NCI-H2171 (cell line): ENCODE data around the gene CATSPERD.

Source experiments
- DNase-seq: peaks from one replicate; lab custom pipeline; 2025; lab: John Stamatoyannopoulos, UW

Gene CATSPERD

DNA sequence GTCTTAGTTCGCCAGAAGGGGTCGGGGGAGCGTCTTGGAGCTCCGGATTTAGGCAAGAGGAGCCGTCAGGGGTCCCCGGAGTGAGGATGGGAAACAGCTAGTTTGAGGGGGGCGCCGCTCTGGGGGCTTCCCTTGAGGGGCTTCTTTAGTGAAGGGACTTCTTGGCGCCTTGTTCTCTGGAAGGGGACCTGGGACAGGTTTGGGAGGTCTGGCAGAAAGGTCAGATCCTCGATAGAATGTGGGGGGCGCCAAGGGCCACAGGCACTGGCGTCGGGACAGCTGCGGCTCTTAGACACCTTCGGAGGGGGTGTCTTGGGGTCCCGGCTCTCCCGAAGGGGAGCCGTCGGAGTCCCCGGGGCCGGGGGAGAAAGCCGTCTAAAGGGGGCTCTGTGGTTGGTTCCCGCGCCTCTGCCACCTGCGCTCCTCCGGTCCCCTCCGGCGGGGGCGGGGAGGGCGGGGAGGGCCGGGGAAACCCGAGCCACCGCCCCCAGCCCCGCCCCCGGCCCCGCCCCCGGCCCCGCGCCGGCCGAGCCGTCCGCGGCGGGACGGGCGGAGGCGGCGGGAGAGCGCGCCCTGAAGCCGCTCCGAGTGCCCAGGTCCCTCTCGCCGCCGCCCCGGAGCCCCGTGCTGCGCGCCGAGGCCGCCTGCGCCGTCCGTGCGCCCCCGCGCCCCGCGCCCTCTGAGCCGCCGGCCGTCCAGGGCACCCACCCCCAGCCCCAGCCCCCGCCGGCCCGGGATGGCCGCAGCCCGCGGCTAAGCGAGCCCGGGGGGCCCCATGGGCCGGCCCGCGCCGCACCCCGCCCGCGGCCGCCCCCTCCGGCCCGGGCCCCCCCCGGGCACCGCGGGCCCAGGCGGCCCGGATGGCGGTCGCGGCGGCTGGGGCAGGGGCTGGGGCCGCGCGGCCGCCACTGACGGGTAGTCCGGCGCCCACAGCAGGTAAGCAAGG lies 84.4 kb downstream of the CATSPERD start, which contains the start of gene NRTN:
Gene NRTN (plus strand): TSS at position 552 of the 946 bp plus-strand sequence. CDS start 19,099 bp downstream, outside the sequence.
- DNase-seq: peak; percentile 47

DNA sequence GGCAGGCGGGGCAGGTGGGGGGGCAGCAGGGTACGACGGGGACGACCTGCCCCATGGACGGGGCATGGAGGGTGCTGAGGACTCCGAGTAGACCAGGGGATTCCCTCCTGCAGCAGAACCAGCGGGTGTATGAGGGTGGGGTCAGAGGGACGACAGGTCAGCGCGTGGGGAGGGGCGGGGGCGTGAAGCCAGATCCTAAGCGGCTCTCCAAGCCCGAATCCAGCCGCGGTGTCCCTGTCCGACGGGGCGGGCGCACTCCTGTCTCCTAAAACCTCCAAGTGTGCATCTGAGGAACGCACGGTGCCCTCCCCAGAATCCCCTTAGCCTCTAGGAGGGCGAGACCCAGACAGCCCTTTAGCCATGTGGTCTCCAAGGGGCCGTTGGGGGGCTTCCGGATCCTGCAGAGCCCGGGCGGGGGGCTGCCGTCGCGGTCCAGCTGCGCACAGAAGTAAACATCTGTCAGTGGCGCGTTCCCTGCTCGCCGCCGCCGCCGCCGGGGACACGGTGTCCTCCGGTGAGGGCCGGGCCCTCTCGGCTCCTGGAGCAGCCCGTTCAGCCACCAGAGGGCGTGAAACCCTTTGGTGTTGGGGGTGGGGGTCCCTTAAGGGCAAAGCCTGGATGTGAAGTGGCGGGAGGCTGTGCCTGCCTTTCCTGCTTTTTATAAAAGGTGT lies 85.2 kb downstream of the CATSPERD start:
- peak; percentile 75 for DNase-seq

DNA sequence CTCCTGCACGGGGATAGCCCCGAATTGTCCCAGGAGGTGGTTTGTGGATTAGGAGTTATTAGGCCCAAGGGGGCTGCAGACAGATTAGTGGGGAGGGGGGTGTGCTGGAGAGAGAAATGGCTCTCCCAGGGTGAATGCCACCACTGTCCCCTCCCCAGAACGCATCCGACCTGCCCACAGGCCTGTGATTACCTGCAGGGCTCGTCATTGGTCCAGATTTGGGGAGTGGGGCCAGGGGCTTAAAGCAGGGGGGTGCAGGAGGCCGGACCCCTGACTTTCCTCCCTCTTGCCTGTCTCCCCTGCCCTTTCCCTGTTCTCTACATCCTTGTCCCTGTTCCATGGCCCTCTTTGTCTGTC lies 85.7 kb downstream of the CATSPERD start:
- DNase-seq: no peak

DNA sequence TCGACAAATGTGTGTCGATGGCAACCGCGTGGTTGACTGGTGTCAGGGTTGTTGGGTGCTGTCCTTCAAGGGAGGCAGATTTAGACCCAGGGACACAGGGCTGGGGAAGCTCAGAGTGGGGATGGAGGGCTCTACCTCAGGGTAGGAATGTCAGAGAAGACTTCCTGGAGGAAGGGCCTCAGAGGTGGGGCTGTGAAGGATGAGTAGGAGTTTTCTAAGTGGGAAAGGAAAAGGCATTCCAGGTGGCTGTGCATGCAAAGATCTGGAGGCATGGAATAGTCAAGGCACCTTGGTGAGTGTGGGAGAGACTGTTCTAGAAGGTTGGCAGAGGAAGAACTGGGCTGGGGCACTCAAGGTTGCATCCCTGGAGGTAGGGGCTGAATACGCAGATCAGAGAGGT lies 86.5 kb downstream of the CATSPERD start:
- DNase-seq: no peak

DNA sequence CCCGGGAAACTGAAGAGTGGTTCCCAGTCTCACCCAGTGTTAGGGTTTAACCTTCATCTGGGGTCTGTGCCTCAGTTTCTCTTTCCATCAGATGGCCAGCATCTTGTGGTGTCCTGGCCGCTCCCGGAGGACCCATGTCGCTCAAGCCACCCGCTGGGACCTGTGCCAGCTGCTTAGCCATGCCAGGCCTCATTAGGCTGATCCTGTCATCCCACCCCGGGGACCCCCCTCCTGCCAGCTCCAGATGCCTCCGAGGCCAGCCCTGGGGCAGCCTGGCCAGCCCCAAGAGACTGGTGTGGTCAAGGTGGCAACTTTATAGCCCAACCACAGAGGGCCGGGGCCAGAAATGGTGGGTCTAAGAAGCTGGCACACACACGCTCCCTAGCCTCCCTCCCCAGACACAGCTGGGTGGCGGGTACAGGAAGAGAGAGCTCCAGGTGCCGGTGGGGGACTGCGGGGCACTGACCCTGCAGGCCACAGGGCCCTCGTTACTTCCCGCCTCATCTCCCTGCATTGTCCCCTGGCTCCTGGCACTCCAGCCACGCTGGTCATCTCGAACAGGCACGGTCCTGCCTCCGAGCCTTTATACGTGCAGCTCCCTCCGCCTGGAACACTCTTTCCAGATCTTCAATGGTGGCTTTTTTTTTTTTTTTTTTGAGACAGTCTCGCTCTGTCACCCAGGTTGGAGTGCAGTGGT lies 87.8 kb downstream of the CATSPERD start:
- DNase-seq: no peak

DNA sequence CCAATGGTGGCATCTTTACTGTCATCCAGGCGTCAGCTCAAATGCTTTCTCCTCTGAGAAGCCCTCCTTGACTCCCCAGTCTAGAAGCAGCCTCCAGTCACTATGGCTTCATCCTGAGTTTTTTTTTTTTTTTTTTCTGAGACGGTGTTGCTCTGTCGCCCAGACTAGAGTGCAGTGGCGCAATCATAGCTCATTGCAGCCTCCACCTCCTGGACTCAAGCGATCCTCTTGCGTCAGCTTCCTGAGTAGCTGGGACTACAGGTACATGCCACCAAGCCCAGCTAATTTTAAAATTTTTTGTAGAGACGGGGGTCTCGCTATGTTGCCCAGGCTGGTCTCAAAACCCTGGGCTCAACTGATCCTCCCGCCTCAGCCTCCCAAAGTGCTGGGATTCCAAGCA lies 88.6 kb downstream of the CATSPERD start:
- no peak for DNase-seq

DNA sequence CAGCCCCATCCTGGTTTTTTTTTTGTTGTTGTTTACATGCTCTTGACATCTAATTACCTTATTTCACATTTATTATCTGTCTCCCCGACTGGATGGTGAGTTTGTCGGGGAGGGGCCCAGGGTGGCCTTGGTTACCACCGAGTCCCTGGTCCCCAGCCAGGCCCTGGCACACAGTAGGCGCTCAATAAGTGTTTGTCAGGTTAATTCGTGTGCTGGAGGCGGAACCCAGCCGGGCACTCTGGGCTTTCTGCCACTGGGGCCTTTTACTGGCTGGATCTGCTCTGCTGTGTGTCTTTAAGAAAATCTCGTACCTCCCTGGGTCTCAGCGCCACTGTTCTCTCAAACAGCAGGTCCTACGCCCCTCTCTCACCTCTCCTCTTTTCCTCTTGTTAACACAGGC lies 89.0 kb downstream of the CATSPERD start:
- no peak for DNase-seq

DNA sequence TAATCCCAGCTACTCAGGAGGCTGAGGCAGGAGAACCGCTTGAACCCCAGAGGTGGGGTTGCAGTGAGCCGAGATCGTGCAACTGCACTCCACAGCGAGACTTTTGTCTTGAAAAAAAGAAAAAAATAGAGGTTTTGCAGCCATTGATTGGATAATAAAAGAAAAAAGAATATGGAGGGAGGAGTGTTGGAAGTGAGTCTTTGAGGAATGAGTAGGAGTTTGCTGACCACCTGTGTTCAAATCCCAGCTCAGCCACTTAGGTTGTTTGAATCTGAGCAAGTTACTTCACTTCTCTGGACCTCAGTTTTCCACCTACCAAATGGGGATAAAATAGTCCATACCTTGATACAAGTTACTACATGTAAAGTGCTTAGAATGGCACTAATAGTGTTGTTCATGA lies 90.7 kb downstream of the CATSPERD start:
- DNase-seq: no peak

DNA sequence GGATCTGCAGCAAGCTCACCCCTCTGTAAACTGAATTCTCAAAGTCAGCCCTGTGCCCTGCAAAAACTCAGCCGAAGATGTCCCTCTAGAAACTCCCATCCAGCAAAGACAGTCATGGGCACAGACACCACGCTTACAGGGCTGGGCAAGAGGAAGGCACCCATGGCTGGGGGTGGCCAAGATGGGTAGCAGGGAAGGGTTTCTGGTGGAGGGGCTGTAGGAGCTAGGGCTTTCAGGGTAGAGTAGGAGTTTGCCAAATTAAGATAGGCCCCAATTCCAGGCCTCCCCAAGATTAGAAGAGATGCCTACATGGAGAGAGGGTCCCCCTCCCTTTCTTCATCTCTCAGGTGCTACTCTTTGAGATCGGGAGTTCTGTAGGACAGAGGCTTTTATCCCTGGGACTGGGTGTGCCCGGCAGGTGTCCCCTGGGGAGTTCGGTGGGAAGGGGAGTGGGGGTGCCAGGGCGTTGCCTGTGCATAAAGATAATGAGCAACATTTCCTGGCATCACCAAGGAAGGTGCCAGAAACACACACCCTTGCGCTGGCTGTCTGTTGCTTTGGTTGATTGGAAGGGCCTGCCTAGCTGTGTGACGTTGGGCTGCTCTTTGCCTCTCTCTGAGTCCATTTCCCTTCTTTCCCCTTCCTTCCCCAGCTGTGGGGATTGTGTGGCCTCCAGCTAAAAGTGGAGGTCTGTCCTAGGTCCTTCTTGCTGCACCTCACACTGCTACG lies 93.8 kb downstream of the CATSPERD start:
- no peak for DNase-seq

DNA sequence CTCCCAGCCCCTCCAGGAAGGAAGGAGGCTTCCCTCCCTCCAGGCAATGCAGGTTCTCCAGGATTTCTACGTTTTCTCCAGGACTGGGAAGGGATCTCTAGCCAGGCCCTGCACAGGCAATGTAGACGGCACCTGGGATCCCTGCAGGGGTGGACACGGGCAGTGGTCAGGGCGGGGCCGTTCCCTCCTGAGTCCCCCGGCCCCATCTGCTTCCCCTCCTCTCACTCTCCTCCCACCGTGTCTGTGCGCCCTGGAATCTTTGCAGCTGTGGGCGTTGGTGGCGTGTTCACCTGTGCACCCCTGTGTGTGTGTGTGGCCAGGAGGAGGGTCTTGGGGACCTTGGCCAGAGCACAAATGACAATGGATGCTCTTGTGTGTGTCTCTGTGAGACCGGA lies 94.4 kb downstream of the CATSPERD start:
- DNase-seq: no peak

DNA sequence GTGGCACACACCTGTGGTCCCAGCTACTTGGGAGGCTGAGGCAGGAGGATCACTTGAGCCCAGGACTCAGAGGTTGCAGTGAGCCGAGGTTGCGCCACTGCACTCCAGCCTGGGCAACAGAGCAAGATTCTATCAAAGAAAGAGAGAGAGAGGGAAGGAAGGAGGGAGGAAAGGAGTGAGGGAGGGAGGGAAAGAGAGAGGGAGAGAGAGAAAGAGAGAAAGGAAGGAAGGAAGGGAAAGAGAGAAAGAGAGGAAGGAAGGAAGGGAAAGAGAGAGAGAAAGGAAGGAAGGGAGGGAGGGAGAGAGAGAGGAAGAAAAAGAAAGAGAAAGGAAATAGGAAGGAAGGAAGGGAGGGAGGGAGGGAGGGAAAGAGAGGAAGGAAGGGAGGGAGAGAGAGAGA lies 96.8 kb downstream of the CATSPERD start:
- no peak for DNase-seq

DNA sequence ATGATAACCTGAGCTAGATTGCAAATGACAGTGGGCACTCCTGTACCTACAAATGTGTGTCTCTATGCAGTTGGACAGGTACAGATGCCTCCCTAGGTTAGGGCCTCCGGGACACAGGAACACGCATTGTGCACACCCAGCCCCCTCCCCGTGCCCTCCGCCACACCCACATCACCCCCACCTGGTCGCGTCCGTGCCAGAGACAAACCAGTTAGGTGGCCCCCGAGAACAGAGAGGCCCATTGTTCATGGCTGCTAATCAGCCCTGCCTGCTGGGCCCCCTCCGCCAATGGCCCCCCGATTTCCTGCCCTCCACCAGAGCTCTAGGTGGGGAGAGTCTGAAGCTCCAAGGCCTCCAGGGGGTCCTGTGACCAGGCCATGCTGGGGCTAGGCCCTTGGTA lies 98.2 kb downstream of the CATSPERD start:
- no peak for DNase-seq

DNA sequence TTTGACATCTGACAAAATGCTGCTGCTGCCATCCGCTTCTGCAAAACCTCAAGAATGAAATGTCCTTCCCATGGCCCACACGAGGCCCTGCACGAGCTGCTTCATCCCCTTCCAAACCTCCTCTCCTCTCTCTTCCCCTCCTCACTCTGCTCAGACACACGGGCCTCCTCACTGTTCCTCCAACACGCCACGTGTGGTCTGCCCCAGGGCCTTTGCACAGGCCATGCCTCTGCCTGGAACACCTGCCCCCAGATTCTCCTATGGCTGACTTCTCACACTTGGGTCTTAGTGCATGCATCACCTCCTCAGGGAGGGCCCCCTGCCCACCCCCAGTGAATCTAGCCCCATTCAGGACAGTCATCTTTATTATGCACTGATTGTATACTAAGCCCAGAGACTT lies 100.3 kb downstream of the CATSPERD start:
- no peak for DNase-seq

DNA sequence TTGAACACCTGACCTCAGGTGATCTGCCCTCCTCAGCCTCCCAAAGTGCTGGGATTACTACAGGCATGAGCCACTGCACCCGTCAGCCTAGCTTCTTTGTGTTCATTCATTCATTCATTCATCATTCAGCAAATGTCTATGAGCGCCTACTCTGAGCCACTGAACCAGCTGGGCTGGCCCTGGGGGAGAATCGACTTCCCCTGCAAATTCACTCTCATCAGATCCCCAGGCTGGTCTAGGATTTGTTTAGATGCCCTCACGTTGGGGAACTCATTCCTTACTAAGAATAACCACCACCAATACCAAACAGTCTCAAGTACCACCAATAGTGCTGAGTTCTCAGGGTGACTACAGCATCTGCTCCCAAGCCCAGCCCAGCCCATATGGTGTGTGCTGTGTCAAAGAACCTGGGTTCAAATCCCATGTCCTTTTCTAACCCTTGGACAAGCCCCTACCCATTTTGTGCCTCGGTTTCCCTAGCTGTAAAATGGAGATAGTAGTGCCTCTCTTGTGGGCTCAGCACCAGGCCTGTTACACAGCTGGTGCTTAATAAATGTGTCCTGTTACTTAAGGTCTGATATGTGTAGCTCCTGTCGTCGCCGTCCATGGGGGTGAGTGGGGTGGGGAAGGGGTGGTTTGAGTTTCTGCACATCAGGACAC lies 101.2 kb downstream of the CATSPERD start:
- DNase-seq: no peak

DNA sequence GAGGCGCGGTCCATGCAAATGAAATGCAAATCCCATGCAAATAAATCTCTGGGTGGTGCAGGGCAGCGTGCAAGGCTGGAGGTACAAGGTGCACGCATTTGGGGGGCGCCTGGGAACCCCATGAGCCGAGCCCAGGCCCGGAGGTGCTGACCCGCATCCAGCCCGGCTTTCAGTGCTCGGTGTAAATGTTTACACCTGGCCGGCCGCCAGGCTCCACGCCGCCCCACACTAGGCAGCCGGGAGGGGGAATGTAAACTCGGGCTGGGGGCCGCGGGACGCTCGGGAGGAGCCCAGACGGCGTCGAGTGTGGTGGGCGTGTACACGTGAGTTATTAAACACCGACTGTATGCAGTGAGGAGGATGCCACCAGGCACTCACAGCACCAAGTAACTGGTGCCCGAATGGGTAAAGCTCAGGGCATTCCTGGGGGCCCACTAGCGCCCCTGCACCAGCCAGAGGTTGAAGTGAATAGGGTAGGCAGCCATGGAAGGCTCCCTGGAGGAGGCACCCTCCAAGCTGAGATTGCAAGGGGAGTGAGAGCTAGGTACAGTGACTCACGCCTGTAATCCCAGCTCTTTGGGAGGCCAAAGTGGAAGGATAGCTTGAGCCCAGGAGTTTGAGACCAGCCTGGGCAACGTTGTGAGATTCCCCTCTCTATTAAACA lies 101.9 kb downstream of the CATSPERD start:
- no peak for DNase-seq

DNA sequence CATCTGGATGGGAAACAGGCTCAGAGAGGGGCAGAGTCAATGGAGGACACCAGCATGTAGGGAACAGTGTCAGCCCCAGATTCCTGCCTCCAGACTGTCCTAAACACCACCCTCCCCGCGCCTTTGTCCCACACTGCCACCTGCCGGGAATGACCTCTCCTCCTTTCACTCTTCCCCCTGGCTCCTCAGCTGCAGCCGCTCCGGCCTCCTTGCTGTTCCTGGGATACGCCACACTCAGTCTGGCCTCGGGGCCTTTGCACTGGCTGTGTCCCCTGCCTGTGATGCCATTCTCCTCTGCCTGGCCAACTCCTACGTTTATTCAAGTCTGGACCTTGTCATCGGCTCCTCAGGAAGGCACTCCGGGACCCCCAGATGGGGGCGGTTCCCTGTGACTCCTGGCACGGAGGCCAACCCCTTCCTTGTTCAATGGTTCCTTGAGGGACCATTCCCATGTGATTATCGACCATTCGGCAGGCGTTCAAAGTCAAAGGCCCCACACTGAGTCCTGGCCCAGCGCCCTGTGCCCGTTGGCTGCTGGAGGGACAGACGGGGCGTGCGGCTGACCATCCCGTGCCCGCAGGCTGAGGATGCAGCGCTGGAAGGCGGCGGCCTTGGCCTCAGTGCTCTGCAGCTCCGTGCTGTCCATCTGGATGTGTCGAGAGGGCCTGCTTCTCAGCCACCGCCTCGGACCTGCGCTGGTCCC lies 103.3 kb downstream of the CATSPERD start:
- DNase-seq: no peak

DNA sequence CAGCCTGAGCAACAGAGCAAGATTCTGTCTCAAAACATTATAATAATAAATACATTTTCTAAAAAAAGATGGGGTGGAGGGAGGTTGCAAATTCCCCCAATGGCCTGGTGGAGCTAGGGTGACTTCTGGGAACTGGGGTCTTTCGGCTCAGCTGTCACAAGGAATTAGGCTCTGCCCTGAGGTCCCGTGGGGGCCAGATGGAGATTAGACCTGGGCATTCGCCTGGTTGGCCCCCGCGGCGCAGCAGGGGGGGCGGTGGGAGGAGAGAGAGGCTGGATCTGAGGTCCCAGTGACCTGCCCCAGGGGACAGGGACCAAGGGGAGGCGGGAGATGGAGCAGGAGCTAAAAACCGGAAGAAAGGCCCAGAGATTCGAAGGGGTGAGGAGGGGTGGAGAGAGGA lies 104.3 kb downstream of the CATSPERD start:
- no peak for DNase-seq

DNA sequence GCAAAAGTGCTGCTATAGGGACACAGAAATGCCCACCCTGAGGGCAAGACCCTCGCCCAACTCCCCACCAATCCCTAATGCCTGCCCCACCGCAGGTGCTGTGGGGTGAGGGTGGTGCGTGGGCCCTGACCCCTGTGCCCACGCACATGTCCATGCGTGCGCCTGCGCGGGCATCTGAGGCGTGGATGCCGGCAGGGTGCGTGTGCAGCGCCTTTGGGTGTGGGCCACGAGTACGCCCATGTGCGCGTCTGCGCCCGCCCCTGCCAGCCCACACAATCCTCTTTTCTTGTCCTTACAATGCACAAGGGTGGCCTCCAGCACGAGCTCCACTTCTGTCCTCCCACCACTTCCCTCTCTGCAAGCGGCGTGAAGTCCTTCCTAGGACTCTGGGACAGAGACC lies 104.7 kb downstream of the CATSPERD start:
- no peak for DNase-seq

DNA sequence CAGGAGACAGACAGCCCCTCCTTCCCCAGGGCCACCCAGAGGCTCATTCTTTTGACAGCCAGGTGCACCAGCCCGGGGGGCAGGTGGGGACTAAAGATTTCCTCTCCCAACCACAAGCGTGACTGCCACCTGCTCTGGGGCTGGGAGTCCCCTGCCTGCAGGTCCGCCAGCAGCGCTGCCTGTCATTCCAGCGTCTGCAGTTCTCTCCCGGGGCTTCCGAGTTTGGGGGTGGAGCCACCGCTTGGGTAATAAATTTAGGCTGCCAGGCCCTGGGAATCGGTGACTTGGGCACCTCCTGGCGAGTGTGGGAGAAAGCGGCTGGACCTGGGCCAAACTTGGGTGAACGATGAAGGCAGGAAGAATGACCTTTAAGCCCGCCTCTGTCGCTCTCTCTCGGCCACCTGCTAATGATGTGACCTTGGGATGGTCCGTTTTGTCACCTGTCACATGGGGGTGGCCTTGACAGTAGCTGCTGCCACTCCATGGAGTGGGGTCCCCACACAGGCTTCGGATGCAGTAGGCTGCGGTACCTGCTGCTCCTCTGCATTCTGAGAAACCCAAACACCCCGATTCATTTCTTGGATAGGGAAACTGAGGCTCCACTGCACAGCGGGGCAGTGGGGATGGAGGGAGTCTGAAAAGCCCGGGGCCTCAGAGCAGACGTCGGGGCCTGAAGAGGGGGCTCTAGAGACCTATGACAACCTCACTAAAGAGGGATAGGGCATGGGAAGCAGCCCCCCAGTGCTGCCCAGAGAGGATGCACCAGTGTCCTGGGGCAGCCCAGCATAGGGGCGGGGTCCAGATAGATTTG lies 106.3 kb downstream of the CATSPERD start:
- DNase-seq: peak; percentile 96
